SK-N-MC (cell line): ENCODE data around the gene RRP7A.

ENCODE experiments used
- EZH2 ChIP-seq: fragments of 200-600 bp; sonication (generic); IDR thresholded peaks from one replicate; pipeline ENCODE4 v1.6.1; 2017; ENCODE audit warnings: antibody characterized with exemption
- POLR2AphosphoS5 ChIP-seq: IDR thresholded peaks from 2 replicates; pipeline ENCODE4 v1.6.1; 2012; ENCODE audit warnings: mild to moderate bottlenecking, low read depth, low read length, borderline replicate concordance

- TF ChIP-seq EZH2 (no peak), POLR2AphosphoS5 (no peak)
Measured at GRCh38 chr22:42472671-42473070, 46.9 kb downstream of the RRP7A start.
